GM23248 (cell line): ENCODE data around the gene OR1D5. TPM values are rescaled to one million over a fixed set of nuclear protein-coding genes. Genes with fewer than 3 reads are reported as not detected.

ENCODE experiments used
- DNase-seq: peaks from one replicate; pipeline ENCODE4 v3.0.0-alpha.2; 2015
- H2AFZ ChIP-seq: fragments of 200-600 bp; sonication (generic); 2 replicates; pipeline ENCODE4 v1.6.1; 2016; ENCODE audit warnings: antibody characterized with exemption
- H3F3A ChIP-seq: fragments of 200-600 bp; sonication (generic); 2 replicates; pipeline ENCODE4 v1.6.1; 2016; ENCODE audit warnings: mild to moderate bottlenecking, antibody characterized with exemption, mixed run types; ENCODE audit not compliant: insufficient read depth
- H3K27ac ChIP-seq: fragments of 200-600 bp; sonication (generic); 2 replicates; pipeline ENCODE4 v1.5.1; 2016; ENCODE audit warnings: mild to moderate bottlenecking
- H3K27me3 ChIP-seq: fragments of 200-600 bp; sonication (generic); replicated peaks from 2 replicates; pipeline ENCODE4 v1.6.1; 2016; ENCODE audit warnings: mild to moderate bottlenecking; ENCODE audit not compliant: insufficient read depth
- H3K36me3 ChIP-seq: fragments of 200-600 bp; sonication (generic); 2 replicates; pipeline ENCODE4 v1.6.1; 2016; ENCODE audit warnings: low read depth, mild to moderate bottlenecking
- H3K4me1 ChIP-seq: fragments of 200-600 bp; sonication (generic); 2 replicates; pipeline ENCODE4 v1.6.1; 2016; ENCODE audit warnings: mild to moderate bottlenecking; ENCODE audit not compliant: insufficient read depth
- H3K4me2 ChIP-seq: fragments of 200-600 bp; sonication (generic); one replicate; pipeline ENCODE4 v1.6.1; 2016; ENCODE audit warnings: mild to moderate bottlenecking; ENCODE audit not compliant: unreplicated experiment
- H3K4me3 ChIP-seq: fragments of 200-600 bp; sonication (generic); 2 replicates; pipeline ENCODE4 v1.5.1; 2016; ENCODE audit warnings: mild to moderate bottlenecking
- H3K79me2 ChIP-seq: fragments of 200-600 bp; sonication (generic); 2 replicates; pipeline ENCODE4 v1.6.1; 2016; ENCODE audit warnings: mild to moderate bottlenecking; ENCODE audit not compliant: insufficient read depth
- H3K9ac ChIP-seq: fragments of 200-600 bp; sonication (generic); 2 replicates; pipeline ENCODE4 v1.6.1; 2016; ENCODE audit warnings: mild to moderate bottlenecking
- H3K9me2 ChIP-seq: fragments of 200-600 bp; sonication (generic); 2 replicates; pipeline ENCODE4 v1.6.1; 2016; ENCODE audit warnings: mixed run types, mild to moderate bottlenecking, moderate library complexity; ENCODE audit not compliant: insufficient read depth
- H3K9me3 ChIP-seq: fragments of 200-600 bp; sonication (generic); one replicate; pipeline ENCODE4 v1.6.1; 2017; ENCODE audit warnings: low read depth
- H4K20me1 ChIP-seq: fragments of 200-600 bp; sonication (generic); 2 replicates; pipeline ENCODE4 v1.6.0; 2016; ENCODE audit not compliant: insufficient read depth
- EZH2 ChIP-seq: fragments of 200-600 bp; sonication (generic); IDR thresholded peaks from 2 replicates; pipeline ENCODE4 v1.6.1; 2018; ENCODE audit warnings: antibody characterized with exemption, mild to moderate bottlenecking; ENCODE audit not compliant: insufficient read depth, poor library complexity, severe bottlenecking
- EZH2phosphoT487 ChIP-seq: fragments of 200-600 bp; sonication (generic); IDR thresholded peaks from 2 replicates; pipeline ENCODE4 v1.6.1; 2018; ENCODE audit warnings: antibody characterized with exemption, moderate library complexity, mild to moderate bottlenecking, low read depth; ENCODE audit not compliant: insufficient read depth
- WGBS, 2 experiments: methylation state at CpG; one replicate each; pipeline ENCODE4 v1.1.6; 2015 to 2017; ENCODE audit warnings: low lambda C conversion rate in 2 of 2, low coverage in 1 of 2; ENCODE audit errors: missing lambda C conversion rate in 2 of 2; 5-methylcytosine and 5-hydroxymethylcytosine counted together
- in situ Hi-C: fragments of 300-500 bp; cut with MboI; formaldehyde crosslinking; loops from 2 replicates; pipeline ENCODE4 v1.15.0; 2020
- polyA plus RNA-seq: library from polyadenylated mRNA; unstranded; fragments of >200 nt; fragmentation: Nextera tagmentation; extraction: Ambion mirVana; gene quantifications from 2 replicates; pipeline ENCODE4 v1.2.1, GENCODE V29; 2016
- total RNA-seq: library from RNA; depleted of rRNA; stranded (reverse); fragments of >200 nt; shearing (Covaris generic); gene quantifications from 2 replicates; pipeline ENCODE4 v1.2.3, GENCODE V29; 2014

Gene OR1D5
- total and polyA plus RNA-seq, 2 experiments from 2014 or later = not detected

DNA sequence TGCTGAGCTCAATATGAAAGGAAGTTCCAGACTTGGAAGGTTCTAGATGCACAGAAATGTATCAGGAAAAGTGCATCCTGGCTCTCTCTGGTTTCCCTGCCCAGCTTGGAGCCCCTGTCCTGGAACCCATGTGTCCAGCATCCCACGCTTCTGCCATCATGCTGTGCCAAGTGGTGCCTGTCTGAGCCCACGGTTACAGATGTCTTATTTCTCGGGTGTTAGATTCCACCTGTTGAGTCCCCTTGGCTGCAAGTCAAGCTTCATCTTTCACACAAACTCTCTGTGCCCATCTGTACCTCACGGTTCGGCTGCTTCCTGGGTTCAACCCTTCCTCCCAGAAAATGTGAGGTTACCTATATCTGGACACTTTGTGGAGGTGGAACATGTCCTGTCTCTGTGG is 22.5 kb downstream of the OR1D5 start:
- Histone ChIP-seq H3F3A (no peaks in the 10 kb centered on the region), H3K4me1 (no peaks in the 10 kb centered on the region), H3K27ac (no peak overlapping the region), H2AFZ (no peak overlapping the region), H3K4me2 (no peak overlapping the region), H3K4me3 (no peak overlapping the region), H4K20me1 (no peaks in the 10 kb centered on the region), H3K9ac (no peak overlapping the region), H3K9me3 (no peaks in the 10 kb centered on the region), H3K79me2 (no peaks in the 10 kb centered on the region), H3K9me2 (no peaks in the 10 kb centered on the region), H3K36me3 (no peaks in the 10 kb centered on the region), H3K27me3 (no peaks in the 10 kb centered on the region)
- TF ChIP-seq EZH2phosphoT487 (no peak), EZH2 (no peak)
- in situ Hi-C loops = loop anchor here (25.0 kb wide), 1 partner anchor 596 kb away; the partner anchor contains the start of genes CTNS and SHPK
- no peak for DNase-seq
- 74 to 75% methylated on average over 5 of the region's 5 CpGs for WGBS, 2 experiments

GRCh38 chr17:3039736-3040135 is 23.7 kb downstream of the OR1D5 start:
- DNase-seq = no peak
- in situ Hi-C loops = loop anchor here (25.0 kb wide), 1 partner anchor 598 kb away; the partner anchor contains the start of genes CTNS and SHPK

GRCh38 chr17:3038941-3039340 is 24.5 kb downstream of the OR1D5 start:
- in situ Hi-C loops = loop anchor here (25.0 kb wide), 1 partner anchor 598 kb away; the partner anchor contains the start of genes CTNS and SHPK
- TF ChIP-seq EZH2 = no peak
- no peak for TF ChIP-seq EZH2phosphoT487
- Histone ChIP-seq H3K27ac (no peak overlapping the region), H3K27me3 (no peaks in the 10 kb centered on the region), H3K9ac (no peak overlapping the region), H3K79me2 (no peaks in the 10 kb centered on the region), H3K9me3 (no peaks in the 10 kb centered on the region), H3K4me1 (no peaks in the 10 kb centered on the region), H3F3A (no peaks in the 10 kb centered on the region), H3K9me2 (no peaks in the 10 kb centered on the region), H4K20me1 (no peaks in the 10 kb centered on the region), H2AFZ (no peak overlapping the region), H3K4me2 (no peak overlapping the region), H3K4me3 (no peak overlapping the region), H3K36me3 (no peaks in the 10 kb centered on the region)
- DNase-seq = no peak
- WGBS, 2 experiments = 41 to 45% methylated on average over 5 of the region's 5 CpGs

More at GRCh38 chr17:3039736-3040135, 23.7 kb downstream of the OR1D5 start:
- no peaks in the 10 kb centered on the region for H3K9me2 ChIP-seq
- H4K20me1 ChIP-seq = no peaks in the 10 kb centered on the region
- no peak overlapping the region for H3K4me2 ChIP-seq
- no peaks in the 10 kb centered on the region for H3K9me3 ChIP-seq
- H3K4me3 ChIP-seq = no peak overlapping the region
- WGBS, 2 experiments = 51 to 64% methylated on average over 6 of the region's 6 CpGs
- H3K36me3 ChIP-seq = no peaks in the 10 kb centered on the region
- H3K27ac ChIP-seq = no peak overlapping the region
- no peak overlapping the region for H3K9ac ChIP-seq
- no peaks in the 10 kb centered on the region for H3K27me3 ChIP-seq
- no peaks in the 10 kb centered on the region for H3K79me2 ChIP-seq
- no peaks in the 10 kb centered on the region for H3F3A ChIP-seq
- no peaks in the 10 kb centered on the region for H3K4me1 ChIP-seq
- no peak for TF ChIP-seq EZH2phosphoT487
- no peak for TF ChIP-seq EZH2
- no peak overlapping the region for H2AFZ ChIP-seq

DNA sequence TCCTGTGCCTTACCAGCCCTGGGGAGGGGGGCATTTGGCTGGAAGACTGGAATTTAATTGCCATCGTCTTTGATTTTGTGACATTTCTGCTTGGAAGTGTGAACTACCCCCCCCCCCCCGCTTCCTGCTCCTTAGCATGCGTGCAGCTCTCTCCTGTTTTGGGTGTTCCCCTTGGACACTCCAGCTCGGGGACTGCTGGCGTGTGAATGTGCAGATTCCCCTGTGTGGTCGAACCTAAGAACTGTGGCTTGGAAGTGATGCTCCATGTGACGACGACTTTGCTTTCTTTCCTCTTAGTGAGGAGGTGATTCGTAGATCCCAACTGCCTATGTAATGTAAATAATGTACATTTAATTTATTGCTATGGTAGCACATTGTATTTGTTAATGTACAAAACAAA is 26.1 kb downstream of the OR1D5 start:
- WGBS, 2 experiments = 46 to 48% methylated on average over 9 of the region's 9 CpGs
- H3K4me1 ChIP-seq = no peaks in the 10 kb centered on the region
- H3K27ac ChIP-seq = no peak overlapping the region
- no peaks in the 10 kb centered on the region for H3F3A ChIP-seq
- no peak for DNase-seq
- H3K79me2 ChIP-seq = no peaks in the 10 kb centered on the region
- no peak overlapping the region for H3K9ac ChIP-seq
- H2AFZ ChIP-seq = no peak overlapping the region
- no peaks in the 10 kb centered on the region for H3K27me3 ChIP-seq
- no peaks in the 10 kb centered on the region for H3K9me2 ChIP-seq
- no peaks in the 10 kb centered on the region for H3K9me3 ChIP-seq
- no peak for TF ChIP-seq EZH2phosphoT487
- no peak for TF ChIP-seq EZH2
- in situ Hi-C loops = loop anchor here (25.0 kb wide), 1 partner anchor 600 kb away; the partner anchor contains the start of genes CTNS and SHPK
- no peaks in the 10 kb centered on the region for H4K20me1 ChIP-seq
- no peak overlapping the region for H3K4me2 ChIP-seq
- H3K36me3 ChIP-seq = no peaks in the 10 kb centered on the region
- H3K4me3 ChIP-seq = no peak overlapping the region

- H2AFZ ChIP-seq = no peak overlapping the region
- H3K4me3 ChIP-seq = no peak overlapping the region
- H3K27me3 ChIP-seq = no peaks in the 10 kb centered on the region
- H3K36me3 ChIP-seq = no peaks in the 10 kb centered on the region
- no peaks in the 10 kb centered on the region for H4K20me1 ChIP-seq
- in situ Hi-C loops = loop anchor here (25.0 kb wide), 1 partner anchor 601 kb away; the partner anchor contains the start of genes CTNS and SHPK
- no peak overlapping the region for H3K4me2 ChIP-seq
- no peaks in the 10 kb centered on the region for H3F3A ChIP-seq
- no peaks in the 10 kb centered on the region for H3K9me2 ChIP-seq
- no peaks in the 10 kb centered on the region for H3K4me1 ChIP-seq
- no peaks in the 10 kb centered on the region for H3K79me2 ChIP-seq
- TF ChIP-seq EZH2 (no peak), EZH2phosphoT487 (no peak)
- H3K9ac ChIP-seq = no peak overlapping the region
- no peak overlapping the region for H3K27ac ChIP-seq
- H3K9me3 ChIP-seq = no peaks in the 10 kb centered on the region
- 73 to 74% methylated on average over 6 of the region's 6 CpGs for WGBS, 2 experiments
- no peak for DNase-seq
Observed at GRCh38 chr17:3036800-3037199, 26.6 kb downstream of the OR1D5 start.
